ENCODE measurements around the gene CHRM4. TPM values are rescaled to one million over a fixed set of nuclear protein-coding genes. Genes with fewer than 3 reads are reported as not detected.

CHRM4 gene
- total and polyA plus RNA-seq, 4 experiments from 2014 or later, result 0.12 to 0.16 TPM; not detected in 2

DNA sequence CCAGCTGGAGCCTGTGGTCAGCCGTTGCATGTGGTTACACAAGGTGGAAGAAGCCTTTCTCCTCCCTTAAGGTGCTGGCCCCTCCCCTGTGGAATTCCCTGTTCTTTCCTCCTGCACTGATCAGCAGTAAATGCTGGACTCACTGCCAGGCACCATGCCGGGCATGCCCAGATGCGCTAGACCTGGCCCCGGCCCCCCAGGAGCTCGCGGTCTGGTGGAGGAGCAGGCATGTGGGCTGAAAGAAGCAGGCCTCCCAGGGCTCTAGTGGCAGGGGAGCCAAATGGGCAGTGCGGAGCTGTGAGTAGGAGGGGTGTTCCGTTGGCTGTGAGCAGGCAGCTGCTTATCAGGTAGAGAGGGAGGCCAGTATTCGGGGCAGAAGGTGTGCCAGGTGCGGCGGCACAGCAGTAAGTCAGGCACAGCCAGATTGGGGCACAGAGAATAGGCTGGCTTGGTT lies 34.1 kb downstream of the CHRM4 start:
- peak overlapping the region; percentile 26 to 97 (median 81) for H3K27ac Mint-ChIP-seq
- H3K36me3 Mint-ChIP-seq, result peaks cover 5 to 33% of the 10 kb centered on the region in 2 donors
- Histone ChIP-seq H3K27me3 (ENCODE audit: insufficient read depth, low read length) (no peaks in the 10 kb centered on the region), H3K27ac (ENCODE audit: low read depth, low read length) (peak overlapping the region; percentile 21), H3K36me3 (ENCODE audit: insufficient read depth, low read length) (peaks cover 19% of the 10 kb centered on the region), H3K9me3 (ENCODE audit: control insufficient read depth in 1 of 2, low read length in 2 of 2) (no peaks in the 10 kb centered on the region), H3K4me1 (ENCODE audit: insufficient read depth, low read length) (peaks cover 85% of the 10 kb centered on the region), H3K4me3 (ENCODE audit: low read length in 2 of 2) (no peak overlapping the region)
- DNase-seq, result peak in 1 of 5 donors; percentile 23
- H3K4me1 Mint-ChIP-seq, result peaks cover 43 to 88% (median 68%) of the 10 kb centered on the region in 4 donors
- H3K4me3 Mint-ChIP-seq, result peak overlapping the region in 4 of 8 donors; percentile 29 to 65 (median 44)
- CTCF ChIA-PET (ENCODE audit: partially characterized antibody), result interaction anchor here (1.5 to 17.9 kb wide), 5 partner anchors 8 to 48 kb away, joined by 4 to 469 read pairs (median 7); partner anchors contain the start of gene DGKZ
- intact Hi-C loops (cut with micrococcal nuclease), result no loop called here
- POLR2A ChIA-PET (ENCODE audit: partially characterized antibody), result interaction anchor here (1.2 to 19.9 kb wide), 4 partner anchors 7 to 27 kb away, joined by 4 to 334 read pairs (median 170); partner anchors contain the start of gene DGKZ
- no peaks in the 10 kb centered on the region for H3K9me3 Mint-ChIP-seq
- no peaks in the 10 kb centered on the region for H3K27me3 Mint-ChIP-seq

DNA sequence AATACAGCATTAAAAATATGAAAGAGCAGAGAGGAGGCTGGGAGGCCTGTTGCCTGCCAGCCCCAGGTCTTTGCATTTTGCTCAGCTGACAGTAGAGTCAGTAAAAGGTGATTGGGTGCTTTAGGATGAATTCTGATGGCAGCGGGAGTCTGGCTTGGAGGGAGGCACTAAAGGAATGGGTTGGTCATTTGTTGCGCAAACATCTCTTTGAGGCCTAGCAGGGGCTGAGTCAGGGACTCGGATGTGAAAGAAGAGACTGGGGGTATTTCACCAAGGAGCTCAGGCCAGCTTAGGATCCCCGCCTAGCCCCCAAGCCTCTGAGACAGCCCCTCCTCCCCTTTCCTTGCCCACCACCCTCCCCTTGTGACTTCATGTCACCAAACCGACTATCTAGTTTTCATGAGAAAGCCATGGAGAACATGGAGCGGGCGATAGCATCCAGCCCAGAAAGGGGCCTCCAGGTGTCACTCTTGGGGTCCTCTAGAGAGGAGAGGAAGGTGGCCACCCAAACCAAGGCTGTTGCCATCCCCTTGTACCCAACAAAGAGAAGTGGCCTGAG lies 34.6 kb downstream of the CHRM4 start:
- peak in 1 of 5 donors; percentile 5 for DNase-seq
- peaks cover 5 to 36% of the 10 kb centered on the region in 2 donors for H3K36me3 Mint-ChIP-seq
- Histone ChIP-seq H3K4me3 (ENCODE audit: low read length in 2 of 2) (no peak overlapping the region), H3K4me1 (ENCODE audit: insufficient read depth, low read length) (peaks cover 85% of the 10 kb centered on the region), H3K9me3 (ENCODE audit: control insufficient read depth in 1 of 2, low read length in 2 of 2) (no peaks in the 10 kb centered on the region), H3K36me3 (ENCODE audit: insufficient read depth, low read length) (peaks cover 15% of the 10 kb centered on the region), H3K27ac (ENCODE audit: low read depth, low read length) (no peak overlapping the region), H3K27me3 (ENCODE audit: insufficient read depth, low read length) (no peaks in the 10 kb centered on the region)
- no peaks in the 10 kb centered on the region for H3K9me3 Mint-ChIP-seq
- intact Hi-C loops (cut with micrococcal nuclease), result no loop called here
- H3K4me3 Mint-ChIP-seq, result peak overlapping the region in 4 of 8 donors; percentile 14 to 73 (median 34)
- H3K27me3 Mint-ChIP-seq, result no peaks in the 10 kb centered on the region
- CTCF ChIA-PET (ENCODE audit: partially characterized antibody), result interaction anchor here (0.8 to 17.9 kb wide), 4 partner anchors 8 to 25 kb away, joined by 3 to 469 read pairs (median 8); partner anchors contain the start of gene DGKZ
- POLR2A ChIA-PET (ENCODE audit: partially characterized antibody), result interaction anchor here (1.4 to 19.9 kb wide), 3 partner anchors 6 to 24 kb away, joined by 5 to 334 read pairs (median 334); partner anchors contain the start of gene DGKZ
- peaks cover 41 to 90% (median 66%) of the 10 kb centered on the region in 4 donors for H3K4me1 Mint-ChIP-seq
- peak overlapping the region in 6 of 7 donors; percentile 26 to 97 (median 75) for H3K27ac Mint-ChIP-seq

DNA sequence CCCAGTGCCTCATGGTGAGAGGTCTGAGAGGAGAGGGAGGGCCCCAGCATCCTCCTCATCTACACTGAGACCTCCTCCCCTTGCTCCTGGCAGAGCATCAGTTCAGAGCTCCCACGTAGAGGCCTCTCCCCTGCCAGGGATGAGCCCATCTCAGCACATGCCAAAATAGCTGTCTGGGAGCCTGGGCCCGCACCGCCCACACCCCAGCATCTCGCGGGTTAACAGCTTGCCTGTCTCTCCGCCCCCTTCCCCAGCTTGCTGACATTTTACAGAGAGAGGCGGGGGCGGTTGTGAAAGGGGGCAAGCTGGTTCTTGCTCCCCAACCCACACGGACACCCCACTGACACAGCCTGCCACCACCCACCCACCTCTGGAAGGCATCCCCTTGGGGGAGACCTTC lies 37.9 kb downstream of the CHRM4 start:
- H3K4me3 ChIP-seq (ENCODE audit: low read length in 2 of 2), result no peak overlapping the region

DNA sequence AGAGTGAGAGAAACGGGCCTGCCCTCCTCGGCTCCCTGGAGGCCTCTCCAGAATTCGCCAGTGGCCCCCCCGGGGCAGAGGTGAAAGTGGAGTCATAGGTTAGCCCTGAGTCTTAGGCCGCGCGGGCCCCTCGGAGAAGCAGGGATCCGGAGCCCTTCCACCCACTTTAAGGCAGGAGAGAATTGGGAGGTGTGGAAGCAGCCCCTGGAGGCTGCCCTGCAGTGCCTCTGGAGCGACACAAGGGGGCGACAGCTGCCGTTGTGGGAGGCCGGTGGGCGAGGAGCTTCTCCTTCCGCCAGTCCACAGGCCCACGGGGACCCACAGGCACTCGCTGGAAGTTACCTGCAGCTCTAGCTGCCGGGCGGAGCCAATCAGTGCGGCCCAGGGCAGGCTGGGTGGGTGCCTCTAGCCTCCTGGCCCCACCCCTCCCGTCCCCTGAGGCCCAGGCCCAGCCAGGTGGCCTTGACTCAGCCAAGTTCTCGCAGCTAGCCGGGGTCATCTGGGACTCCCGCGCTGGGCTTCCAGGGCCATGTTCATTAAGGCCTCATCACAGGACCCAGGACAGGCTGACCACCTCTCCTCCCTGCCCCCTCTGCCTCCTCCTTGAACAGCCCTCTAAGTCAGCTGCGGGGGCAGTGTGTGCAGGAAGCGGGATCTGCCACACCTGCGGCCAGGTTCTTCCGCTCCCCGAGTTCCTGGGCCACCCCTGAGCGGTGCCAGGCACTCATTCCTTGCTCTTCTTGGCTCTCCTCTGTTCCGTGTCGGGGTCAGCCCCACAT lies 39.3 kb downstream of the CHRM4 start:
- intact Hi-C loops (cut with micrococcal nuclease), result loop anchor here (1.0 kb wide), 2 partner anchors 9 to 15 kb away; no protein-coding TSS in a partner anchor
- Histone ChIP-seq H3K9me3 (ENCODE audit: control insufficient read depth in 1 of 2, low read length in 2 of 2) (no peaks in the 10 kb centered on the region), H3K36me3 (ENCODE audit: insufficient read depth, low read length) (peaks cover 15% of the 10 kb centered on the region), H3K27ac (ENCODE audit: low read depth, low read length) (peak overlapping the region; percentile 69), H3K4me1 (ENCODE audit: insufficient read depth, low read length) (peaks cover 87% of the 10 kb centered on the region), H3K27me3 (ENCODE audit: insufficient read depth, low read length) (no peaks in the 10 kb centered on the region), H3K4me3 (ENCODE audit: low read length in 2 of 2) (peak overlapping the region; percentile 60 to 61)
- peaks cover 44 to 91% (median 70%) of the 10 kb centered on the region in 4 donors for H3K4me1 Mint-ChIP-seq
- peak overlapping the region; percentile 73 to 91 (median 83) for H3K4me3 Mint-ChIP-seq
- no peaks in the 10 kb centered on the region for H3K9me3 Mint-ChIP-seq
- peak; percentile 76 to 90 (median 80) for DNase-seq
- H3K36me3 Mint-ChIP-seq, result peaks cover 12 to 45% of the 10 kb centered on the region in 2 donors
- POLR2A ChIA-PET (ENCODE audit: partially characterized antibody), result interaction anchor here (0.5 to 14.7 kb wide), 10 partner anchors 9 to 278 kb away, joined by 3 to 334 read pairs (median 8); partner anchors contain the start of genes CHRM4 and MDK
- CTCF ChIA-PET (ENCODE audit: partially characterized antibody), result interaction anchor here (0.6 to 17.9 kb wide), 23 partner anchors 9 to 322 kb away, joined by 3 to 469 read pairs (median 4); no protein-coding TSS in a partner anchor
- no peaks in the 10 kb centered on the region for H3K27me3 Mint-ChIP-seq
- H3K27ac Mint-ChIP-seq, result peak overlapping the region; percentile 84 to 97 (median 90)

More for the DNA sequence above, 37.9 kb downstream of the CHRM4 start:
- Histone ChIP-seq H3K4me1 (ENCODE audit: insufficient read depth, low read length) (peaks cover 95% of the 10 kb centered on the region), H3K9me3 (ENCODE audit: control insufficient read depth in 1 of 2, low read length in 2 of 2) (no peaks in the 10 kb centered on the region), H3K27ac (ENCODE audit: low read depth, low read length) (peak overlapping the region; percentile 69), H3K36me3 (ENCODE audit: insufficient read depth, low read length) (peaks cover 15% of the 10 kb centered on the region), H3K27me3 (ENCODE audit: insufficient read depth, low read length) (no peaks in the 10 kb centered on the region)
- Mint-ChIP-seq H3K9me3 (no peaks in the 10 kb centered on the region), H3K27me3 (no peaks in the 10 kb centered on the region), H3K27ac (peak overlapping the region; percentile 48 to 97 (median 79)), H3K4me3 (peak overlapping the region; percentile 31 to 88 (median 82)), H3K4me1 (peaks cover 49 to 97% (median 79%) of the 10 kb centered on the region in 4 donors), H3K36me3 (peaks cover 12 to 49% of the 10 kb centered on the region in 2 donors)
- peak in 1 of 5 donors; percentile 47 for DNase-seq
- ChIA-PET CTCF (ENCODE audit: partially characterized antibody) (interaction anchor here (0.9 to 17.9 kb wide), 10 partner anchors 8 to 251 kb away, joined by 3 to 469 read pairs (median 9); no protein-coding TSS in a partner anchor), POLR2A (ENCODE audit: partially characterized antibody) (interaction anchor here (0.9 to 14.7 kb wide), 3 partner anchors 12 to 27 kb away, joined by 3 to 334 read pairs (median 262); no protein-coding TSS in a partner anchor)
- intact Hi-C loops (cut with micrococcal nuclease), result no loop called here

DNA sequence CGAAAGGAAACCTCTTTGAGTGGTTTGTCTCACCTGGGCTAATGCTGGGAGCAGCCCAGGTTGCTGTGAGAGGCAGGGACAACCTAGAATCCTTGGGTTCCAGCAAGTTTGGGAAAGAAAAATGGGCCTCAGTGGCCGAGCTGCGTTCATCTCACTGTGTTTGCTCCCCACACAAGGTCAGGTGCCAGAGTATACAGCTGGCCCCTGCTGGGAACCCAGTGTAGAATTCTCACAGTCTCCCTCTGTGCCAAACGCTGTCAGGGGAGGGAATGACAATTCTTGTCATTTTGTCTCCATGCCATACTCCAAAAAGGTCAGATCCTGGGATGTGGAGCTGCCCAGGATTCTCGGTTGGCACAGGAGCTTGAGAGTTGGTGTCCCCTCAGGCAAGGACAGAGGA lies 40.0 kb downstream of the CHRM4 start:
- peak overlapping the region; percentile 60 to 61 for H3K4me3 ChIP-seq (ENCODE audit: low read length in 2 of 2)
- peaks cover 12 to 43% of the 10 kb centered on the region in 2 donors for H3K36me3 Mint-ChIP-seq

DNA sequence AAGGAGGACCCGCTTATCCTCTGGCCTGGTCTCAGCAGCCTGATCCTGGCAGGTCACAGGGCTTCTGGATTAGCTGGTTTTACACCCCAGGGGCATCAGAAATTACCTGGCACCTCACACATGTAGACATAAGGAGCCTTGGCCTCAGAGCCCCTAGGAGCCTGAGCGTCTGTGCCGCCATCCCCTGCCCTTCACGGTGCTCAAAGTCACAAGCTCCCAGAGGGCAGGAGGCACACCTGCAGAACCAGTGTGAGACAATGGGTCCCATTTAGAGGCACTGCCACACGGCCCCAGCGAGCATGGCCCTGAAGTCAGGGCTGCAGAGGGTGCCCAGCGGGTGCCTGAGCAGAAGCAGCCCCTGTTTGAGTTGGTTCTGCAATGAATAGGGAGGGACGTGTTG lies 40.4 kb downstream of the CHRM4 start:
- CTCF ChIA-PET (ENCODE audit: partially characterized antibody), result interaction anchor here (1.0 to 17.9 kb wide), 10 partner anchors 10 to 178 kb away, joined by 3 to 469 read pairs (median 7); no protein-coding TSS in a partner anchor
- Histone ChIP-seq H3K27ac (ENCODE audit: low read depth, low read length) (peak overlapping the region; percentile 69), H3K27me3 (ENCODE audit: insufficient read depth, low read length) (no peaks in the 10 kb centered on the region), H3K9me3 (ENCODE audit: control insufficient read depth in 1 of 2, low read length in 2 of 2) (no peaks in the 10 kb centered on the region), H3K4me3 (ENCODE audit: low read length in 2 of 2) (peak overlapping the region in 1 of 2 donors; percentile 61), H3K4me1 (ENCODE audit: insufficient read depth, low read length) (peaks cover 85% of the 10 kb centered on the region), H3K36me3 (ENCODE audit: insufficient read depth, low read length) (peaks cover 11% of the 10 kb centered on the region)
- Mint-ChIP-seq H3K27ac (peak overlapping the region in 5 of 7 donors; percentile 82 to 97 (median 94)), H3K4me1 (peaks cover 43 to 90% (median 70%) of the 10 kb centered on the region in 4 donors), H3K36me3 (peaks cover 7 to 42% of the 10 kb centered on the region in 2 donors), H3K9me3 (peaks cover 0 to 2% (median 0%) of the 10 kb centered on the region in 8 donors), H3K27me3 (peaks cover 0 to 2% of the 10 kb centered on the region in 2 donors), H3K4me3 (peak overlapping the region; percentile 73 to 91 (median 83))
- POLR2A ChIA-PET (ENCODE audit: partially characterized antibody), result interaction anchor here (1.4 to 14.7 kb wide), 4 partner anchors 8 to 28 kb away, joined by 6 to 334 read pairs (median 148); partner anchors contain the start of gene MDK
- intact Hi-C loops (cut with micrococcal nuclease), result no loop called here
- no peak for DNase-seq

More for the DNA sequence above, 40.0 kb downstream of the CHRM4 start:
- H3K9me3 Mint-ChIP-seq, result peaks cover 0 to 2% (median 0%) of the 10 kb centered on the region in 8 donors
- intact Hi-C loops (cut with micrococcal nuclease), result loop anchor here (1.0 kb wide), 2 partner anchors 10 to 16 kb away; no protein-coding TSS in a partner anchor
- peaks cover 43 to 90% (median 70%) of the 10 kb centered on the region in 4 donors for H3K4me1 Mint-ChIP-seq
- no peaks in the 10 kb centered on the region for H3K27me3 ChIP-seq (ENCODE audit: insufficient read depth, low read length)
- POLR2A ChIA-PET (ENCODE audit: partially characterized antibody), result interaction anchor here (1.3 to 14.7 kb wide), 6 partner anchors 9 to 40 kb away, joined by 4 to 334 read pairs (median 10); partner anchors contain the start of genes CHRM4 and MDK
- peak overlapping the region; percentile 53 to 97 (median 88) for H3K27ac Mint-ChIP-seq
- DNase-seq, result no peak
- peak overlapping the region; percentile 73 to 91 (median 83) for H3K4me3 Mint-ChIP-seq
- peaks cover 85% of the 10 kb centered on the region for H3K4me1 ChIP-seq (ENCODE audit: insufficient read depth, low read length)
- peak overlapping the region; percentile 69 for H3K27ac ChIP-seq (ENCODE audit: low read depth, low read length)
- peaks cover 15% of the 10 kb centered on the region for H3K36me3 ChIP-seq (ENCODE audit: insufficient read depth, low read length)
- H3K27me3 Mint-ChIP-seq, result peaks cover 0 to 2% of the 10 kb centered on the region in 2 donors
- CTCF ChIA-PET (ENCODE audit: partially characterized antibody), result interaction anchor here (0.6 to 17.9 kb wide), 19 partner anchors 8 to 323 kb away, joined by 3 to 469 read pairs (median 5); no protein-coding TSS in a partner anchor
- H3K9me3 ChIP-seq (ENCODE audit: control insufficient read depth in 1 of 2, low read length in 2 of 2), result no peaks in the 10 kb centered on the region

Data from CD4-positive, alpha-beta memory T cell (primary cell).